Progenitor cell of endocrine pancreas (in vitro differentiated cells): Measurements from ENCODE around the gene CEND1. TPM values are rescaled to one million over a fixed set of nuclear protein-coding genes. Genes with fewer than 3 reads are reported as not detected.

Experiments
- DNase-seq: peaks from one replicate; pipeline ENCODE4 v3.0.0; 2021; ENCODE audit warnings: low spot score; ENCODE audit not compliant: unreplicated experiment
- H3K27ac Mint-ChIP-seq: 2 replicates; pipeline ENCODE4 v1.8.0; 2021; ENCODE audit warnings: mild to moderate bottlenecking, moderate library complexity, mixed read lengths
- H3K27me3 Mint-ChIP-seq: 2 replicates; pipeline ENCODE4 v1.8.0; 2021; ENCODE audit warnings: mixed read lengths
- H3K36me3 Mint-ChIP-seq: 2 replicates; pipeline ENCODE4 v1.8.0; 2022; ENCODE audit warnings: mixed read lengths; ENCODE audit not compliant: insufficient read depth
- H3K4me1 Mint-ChIP-seq: 2 replicates; pipeline ENCODE4 v1.8.0; 2021; ENCODE audit warnings: low read depth, mixed read lengths
- H3K4me3 Mint-ChIP-seq: 2 replicates; pipeline ENCODE4 v1.8.0; 2021; ENCODE audit warnings: low read depth, mild to moderate bottlenecking, moderate library complexity, mixed read lengths
- H3K9me3 Mint-ChIP-seq: 2 replicates; pipeline ENCODE4 v1.8.0; 2021; ENCODE audit warnings: low read depth, mixed read lengths
- total RNA-seq: library from RNA; stranded (reverse); gene quantifications from 2 replicates; pipeline ENCODE4 v1.2.1, GENCODE V29; 2021
- TF ChIP-seq, protein P1 (sequence below): fragments of 200-600 bp; sonication (generic); IDR thresholded peaks from one replicate; pipeline ENCODE4 v1.5.0; 2021; ENCODE audit warnings: antibody characterized with exemption, mild to moderate bottlenecking; ENCODE audit not compliant: unreplicated experiment

CEND1 gene
- total RNA-seq, 1 donor from 2014 or later, result not detected

DNA sequence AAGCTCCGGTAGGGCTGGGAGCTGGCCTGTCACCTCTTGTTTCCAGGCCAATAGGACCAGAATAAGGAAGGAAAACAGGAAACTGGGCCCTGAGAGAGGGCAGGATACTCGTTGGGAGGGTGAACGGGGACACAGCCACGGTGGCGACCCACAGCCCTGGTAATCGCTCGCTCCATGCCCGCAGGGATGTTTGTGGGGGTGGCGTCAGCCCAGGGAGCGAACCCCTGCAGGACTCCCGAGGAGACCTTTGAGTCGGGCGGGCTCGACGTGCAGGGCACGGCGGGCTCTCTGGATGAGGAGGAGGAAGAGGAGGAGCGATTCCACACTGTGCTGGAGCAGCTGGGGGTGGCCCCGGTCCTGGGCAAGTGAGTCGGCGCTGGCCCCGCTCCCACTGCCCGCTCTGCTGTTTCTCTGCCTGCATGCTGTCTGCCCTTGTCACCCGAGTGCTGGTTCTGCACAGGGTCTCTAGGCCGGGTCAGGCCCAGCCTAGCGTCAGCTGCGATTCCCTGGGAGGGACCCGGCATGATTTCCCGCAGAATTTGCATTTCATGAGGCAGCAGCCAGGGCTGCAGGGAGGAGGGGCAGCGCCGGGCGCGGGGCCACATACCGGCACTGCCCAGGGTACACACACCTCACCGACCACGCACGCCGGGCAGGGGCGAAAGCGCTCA, 39.4 kb upstream of the CEND1 start:
- Mint-ChIP-seq H3K4me1 (peaks cover 14% of the 10 kb centered on the region), H3K9me3 (no peaks in the 10 kb centered on the region), H3K4me3 (no peak overlapping the region), H3K27me3 (peaks cover 35% of the 10 kb centered on the region), H3K36me3 (peaks cover 2% of the 10 kb centered on the region), H3K27ac (no peak overlapping the region)
- no peak for DNase-seq
- TF ChIP-seq, protein P1, sequence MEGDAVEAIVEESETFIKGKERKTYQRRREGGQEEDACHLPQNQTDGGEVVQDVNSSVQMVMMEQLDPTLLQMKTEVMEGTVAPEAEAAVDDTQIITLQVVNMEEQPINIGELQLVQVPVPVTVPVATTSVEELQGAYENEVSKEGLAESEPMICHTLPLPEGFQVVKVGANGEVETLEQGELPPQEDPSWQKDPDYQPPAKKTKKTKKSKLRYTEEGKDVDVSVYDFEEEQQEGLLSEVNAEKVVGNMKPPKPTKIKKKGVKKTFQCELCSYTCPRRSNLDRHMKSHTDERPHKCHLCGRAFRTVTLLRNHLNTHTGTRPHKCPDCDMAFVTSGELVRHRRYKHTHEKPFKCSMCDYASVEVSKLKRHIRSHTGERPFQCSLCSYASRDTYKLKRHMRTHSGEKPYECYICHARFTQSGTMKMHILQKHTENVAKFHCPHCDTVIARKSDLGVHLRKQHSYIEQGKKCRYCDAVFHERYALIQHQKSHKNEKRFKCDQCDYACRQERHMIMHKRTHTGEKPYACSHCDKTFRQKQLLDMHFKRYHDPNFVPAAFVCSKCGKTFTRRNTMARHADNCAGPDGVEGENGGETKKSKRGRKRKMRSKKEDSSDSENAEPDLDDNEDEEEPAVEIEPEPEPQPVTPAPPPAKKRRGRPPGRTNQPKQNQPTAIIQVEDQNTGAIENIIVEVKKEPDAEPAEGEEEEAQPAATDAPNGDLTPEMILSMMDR, result no peak

GRCh38 chr11:828506-829175, 38.8 kb upstream of the CEND1 start:
- Mint-ChIP-seq H3K27me3 (peaks cover 35% of the 10 kb centered on the region), H3K4me3 (no peak overlapping the region), H3K9me3 (no peaks in the 10 kb centered on the region), H3K4me1 (peaks cover 10% of the 10 kb centered on the region), H3K27ac (no peak overlapping the region), H3K36me3 (peaks cover 2% of the 10 kb centered on the region)
- no peak for DNase-seq
- TF ChIP-seq, protein P1, result no peak

DNA sequence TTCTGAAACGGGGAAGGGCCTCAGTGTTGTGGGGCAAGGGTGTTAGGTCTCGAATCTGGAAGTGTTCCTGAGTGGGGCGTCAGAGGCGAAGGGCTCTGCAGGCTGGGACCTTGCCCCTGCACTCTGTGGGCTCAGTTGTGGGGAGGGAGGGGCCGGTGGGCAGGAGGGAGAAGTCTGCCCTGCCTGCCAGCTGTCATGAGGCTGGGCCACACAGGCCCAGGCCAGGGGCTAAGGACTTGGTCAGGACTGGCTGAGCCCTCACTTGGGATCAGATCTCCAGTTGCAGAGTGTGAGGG, 38.0 kb upstream of the CEND1 start, which contains the start of gene CRACR2B:
CRACR2B (plus strand) TSS at position 23 of the 296 bp plus-strand sequence. CDS start 689 bp downstream, outside the sequence.
- Mint-ChIP-seq H3K27me3 (peaks cover 35% of the 10 kb centered on the region), H3K4me1 (peaks cover 10% of the 10 kb centered on the region), H3K4me3 (peak within 1 kb of the TSS; percentile 75), H3K36me3 (peaks cover 2% of the 10 kb centered on the region), H3K27ac (no peak within 1 kb of the TSS), H3K9me3 (no peaks in the 10 kb centered on the region)
- no peak for DNase-seq
- TF ChIP-seq, protein P1, result no peak

GRCh38 chr11:827146-827896, 37.4 kb upstream of the CEND1 start:
- Mint-ChIP-seq H3K27me3 (peaks cover 34% of the 10 kb centered on the region), H3K4me3 (peak overlapping the region; percentile 75), H3K27ac (no peak overlapping the region), H3K36me3 (peaks cover 2% of the 10 kb centered on the region), H3K9me3 (no peaks in the 10 kb centered on the region), H3K4me1 (peaks cover 9% of the 10 kb centered on the region)
- peak; percentile 50 for DNase-seq
- TF ChIP-seq, protein P1, result no peak

GRCh38 chr11:826836-827145, 36.9 kb upstream of the CEND1 start:
- Mint-ChIP-seq H3K9me3 (no peaks in the 10 kb centered on the region), H3K4me3 (peak overlapping the region; percentile 73), H3K27me3 (peaks cover 30% of the 10 kb centered on the region), H3K36me3 (peaks cover 2% of the 10 kb centered on the region), H3K27ac (no peak overlapping the region), H3K4me1 (peaks cover 8% of the 10 kb centered on the region)
- TF ChIP-seq, protein P1, result no peak
- no peak for DNase-seq
